Esophagus muscularis mucosa (tissue), 4 donors: ENCODE data around the gene TTLL12. TPM values are rescaled to one million over a fixed set of nuclear protein-coding genes. Genes with fewer than 3 reads are reported as not detected.

ENCODE experiments used
- DNase-seq: peaks from one replicate; pipeline ENCODE4 v3.0.0-alpha.2; 2017; ENCODE audit errors: extremely low spot score
- H3K27ac ChIP-seq, 4 donors: fragments of 200-600 bp; sonication (generic); replicated peaks in 1 of 4; 1 replicate in 3 of 4; 2 replicates in 1 of 4; pipeline ENCODE4 v1.5.1; 2016 to 2019; ENCODE audit warnings: mild to moderate bottlenecking in 1 of 4
- H3K27me3 ChIP-seq, 4 donors: fragments of 200-600 bp; sonication (generic); one replicate each; pipeline versions ENCODE4 v1.5.1 to v1.6.0; 2016 to 2019
- H3K36me3 ChIP-seq, 4 donors: fragments of 200-600 bp; sonication (generic); one replicate each; pipeline ENCODE4 v1.5.1; 2016 to 2019
- H3K4me1 ChIP-seq, 4 donors: fragments of 200-600 bp; sonication (generic); one replicate each; pipeline ENCODE4 v1.5.1; 2016 to 2019
- H3K4me3 ChIP-seq, 4 donors: fragments of 200-600 bp; sonication (generic); 1 replicate in 2 of 4; 2 replicates in 2 of 4; pipeline ENCODE4 v1.5.1; 2016 to 2019; ENCODE audit warnings: mild to moderate bottlenecking in 4 of 4, moderate library complexity in 1 of 4
- H3K9me3 ChIP-seq, 4 donors: fragments of 200-600 bp; sonication (generic); 1 replicate in 3 of 4; 2 replicates in 1 of 4; pipeline ENCODE4 v1.5.1; 2016 to 2019
- EP300 ChIP-seq: sonication (generic); formaldehyde crosslinking; IDR thresholded peaks from one replicate; pipeline ENCODE4 v1.6.1; 2017; ENCODE audit warnings: antibody characterized with exemption
- POLR2A ChIP-seq: fragments of 450-650 bp; IDR thresholded peaks from one replicate; pipeline ENCODE4 v1.6.1; 2017; ENCODE audit warnings: antibody characterized with exemption, moderate library complexity, mild to moderate bottlenecking, low read depth
- POLR2AphosphoS5 ChIP-seq, 2 donors: sonication (generic); formaldehyde crosslinking; IDR thresholded peaks; one replicate each; pipeline ENCODE4 v1.6.1; 2017; ENCODE audit warnings: antibody characterized with exemption in 2 of 2
- WGBS: methylation state at CpG from one replicate; pipeline ENCODE4 v1.1.5; 2018; 5-methylcytosine and 5-hydroxymethylcytosine counted together
- intact Hi-C: fragments of 100-400 bp; cut with DNase I; formaldehyde crosslinking; loops from one replicate; pipeline ENCODE4 v1.15.1; 2023
- total RNA-seq, 4 donors: library from RNA; depleted of rRNA; stranded (reverse); fragments of >200 nt; gene quantifications; one replicate each; pipeline versions ENCODE4 v1.1.0 to v1.2.1, GENCODE V29; 2016
- TF ChIP-seq, protein P1 (sequence below), 3 experiments: fragments of 200-600 bp in 2 of 3; fragments of 450-650 bp in 1 of 3; sonication (generic) in 2 of 3; IDR thresholded peaks; one replicate each; pipeline ENCODE4 v1.5.1; 2017 to 2019; ENCODE audit warnings: antibody characterized with exemption in 3 of 3, mild to moderate bottlenecking in 2 of 3, moderate library complexity in 1 of 3

TTLL12 gene
- total RNA-seq, 4 donors from 2014 or later: 19.9 to 32.8 (median 28.0) TPM

DNA sequence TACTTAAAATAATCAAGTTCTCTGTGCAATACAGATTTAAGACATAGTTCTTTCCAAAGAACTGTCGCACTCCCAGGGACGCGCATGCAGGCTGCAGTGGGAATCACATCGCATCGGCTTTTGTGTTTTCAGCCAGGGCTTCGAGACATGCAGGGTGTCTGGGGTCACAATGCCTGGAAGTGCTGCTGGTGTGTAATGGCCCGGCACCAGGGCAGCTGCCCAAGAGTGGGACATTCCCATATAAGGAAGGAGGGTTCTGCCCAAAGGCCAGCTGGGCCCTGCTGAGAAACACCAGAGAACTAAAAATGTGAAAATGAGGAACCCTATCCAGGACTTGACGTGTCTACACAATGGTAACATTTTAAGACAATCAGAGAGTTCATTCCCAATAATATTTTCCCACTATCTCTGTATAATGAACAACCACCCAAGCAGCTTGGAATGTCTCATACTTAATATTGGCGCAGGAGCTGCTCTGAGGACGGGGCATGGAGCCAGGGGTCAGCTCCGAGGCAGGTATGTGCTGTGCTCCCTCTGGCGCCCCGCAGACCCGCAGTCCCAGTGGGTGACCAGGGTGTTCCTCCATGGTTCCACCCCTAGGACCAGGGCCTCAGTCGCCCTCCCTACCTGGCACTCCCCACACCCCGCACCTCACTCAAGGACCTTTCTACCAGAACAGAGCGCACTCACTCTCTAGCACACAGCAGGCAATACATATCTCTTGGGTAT is 55.0 kb downstream of the TTLL12 start:
- H3K4me3 ChIP-seq: no peak overlapping the region
- H3K9me3 ChIP-seq: no peaks in the 10 kb centered on the region
- no peak for TF ChIP-seq POLR2A
- TF ChIP-seq POLR2AphosphoS5 (IDR thresholded peaks at IDR 0.05): no peak
- WGBS: 72% methylated on average over 15 of the region's 17 CpGs
- intact Hi-C loops: no loop called here
- peaks cover 21 to 63% (median 50%) of the 10 kb centered on the region in 4 donors for H3K36me3 ChIP-seq
- DNase-seq: no peak
- no peak overlapping the region for H3K27ac ChIP-seq
- no peaks in the 10 kb centered on the region for H3K27me3 ChIP-seq
- H3K4me1 ChIP-seq: peaks cover 0 to 18% (median 12%) of the 10 kb centered on the region in 4 donors

DNA sequence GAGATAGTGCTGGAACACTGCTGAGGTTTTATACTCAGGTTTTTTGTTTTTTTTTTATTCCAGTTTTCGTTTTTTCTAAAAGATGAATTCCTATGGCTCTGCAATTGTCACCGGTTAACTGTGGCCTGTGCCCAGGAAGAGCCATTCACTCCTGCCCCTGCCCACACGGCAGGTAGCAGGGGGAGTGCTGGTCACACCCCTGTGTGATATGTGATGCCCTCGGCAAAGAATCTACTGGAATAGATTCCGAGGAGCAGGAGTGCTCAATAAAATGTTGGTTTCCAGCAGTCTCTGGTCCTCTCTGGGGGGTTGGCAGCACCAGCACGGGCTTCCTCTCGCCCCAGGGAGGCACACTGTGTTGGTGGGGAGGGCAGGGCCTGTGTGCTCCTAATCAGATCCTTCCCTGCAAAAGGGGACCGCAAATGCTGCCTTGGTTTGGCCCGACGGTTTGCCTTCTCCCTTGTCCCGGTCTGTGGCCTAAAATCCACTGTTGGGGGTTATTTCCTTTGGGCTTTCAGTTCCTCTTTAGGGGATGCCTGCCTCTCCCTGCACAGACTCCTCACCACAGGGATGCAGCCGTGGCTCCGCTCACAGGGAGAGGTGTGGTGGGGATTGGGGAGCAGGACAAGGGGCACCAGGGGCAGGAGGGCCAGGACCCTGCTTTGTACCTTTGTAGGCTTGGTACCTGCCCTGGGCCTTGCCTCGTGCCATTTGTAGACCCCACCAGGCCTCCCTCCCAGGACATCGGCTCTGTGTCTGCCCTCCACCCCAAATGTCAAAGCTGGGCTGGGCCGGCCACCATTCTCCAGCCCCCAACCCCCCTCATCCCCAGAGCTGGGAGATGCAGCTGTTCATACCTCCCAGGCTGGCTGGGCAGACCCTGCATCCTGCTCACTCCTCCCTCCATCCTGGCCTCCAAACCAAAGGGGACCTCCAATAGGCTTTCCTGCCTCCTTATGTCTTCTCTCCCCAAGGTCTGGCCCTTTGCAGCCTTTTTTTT is 57.2 kb downstream of the TTLL12 start:
- intact Hi-C loops: no loop called here
- H3K9me3 ChIP-seq: no peaks in the 10 kb centered on the region
- no peak for DNase-seq
- H3K27ac ChIP-seq: no peak overlapping the region
- no peaks in the 10 kb centered on the region for H3K27me3 ChIP-seq
- no peak overlapping the region for H3K4me3 ChIP-seq
- WGBS: 64% methylated on average over 14 of the region's 16 CpGs
- H3K4me1 ChIP-seq: peaks cover 0 to 10% (median 4%) of the 10 kb centered on the region in 4 donors
- peaks cover 18 to 41% (median 28%) of the 10 kb centered on the region in 4 donors for H3K36me3 ChIP-seq
- TF ChIP-seq, protein P1, sequence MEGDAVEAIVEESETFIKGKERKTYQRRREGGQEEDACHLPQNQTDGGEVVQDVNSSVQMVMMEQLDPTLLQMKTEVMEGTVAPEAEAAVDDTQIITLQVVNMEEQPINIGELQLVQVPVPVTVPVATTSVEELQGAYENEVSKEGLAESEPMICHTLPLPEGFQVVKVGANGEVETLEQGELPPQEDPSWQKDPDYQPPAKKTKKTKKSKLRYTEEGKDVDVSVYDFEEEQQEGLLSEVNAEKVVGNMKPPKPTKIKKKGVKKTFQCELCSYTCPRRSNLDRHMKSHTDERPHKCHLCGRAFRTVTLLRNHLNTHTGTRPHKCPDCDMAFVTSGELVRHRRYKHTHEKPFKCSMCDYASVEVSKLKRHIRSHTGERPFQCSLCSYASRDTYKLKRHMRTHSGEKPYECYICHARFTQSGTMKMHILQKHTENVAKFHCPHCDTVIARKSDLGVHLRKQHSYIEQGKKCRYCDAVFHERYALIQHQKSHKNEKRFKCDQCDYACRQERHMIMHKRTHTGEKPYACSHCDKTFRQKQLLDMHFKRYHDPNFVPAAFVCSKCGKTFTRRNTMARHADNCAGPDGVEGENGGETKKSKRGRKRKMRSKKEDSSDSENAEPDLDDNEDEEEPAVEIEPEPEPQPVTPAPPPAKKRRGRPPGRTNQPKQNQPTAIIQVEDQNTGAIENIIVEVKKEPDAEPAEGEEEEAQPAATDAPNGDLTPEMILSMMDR (IDR thresholded peaks at IDR 0.05): no peak
- no peak for TF ChIP-seq POLR2AphosphoS5 (IDR thresholded peaks at IDR 0.05)
- no peak for TF ChIP-seq EP300
- TF ChIP-seq POLR2A: no peak

DNA sequence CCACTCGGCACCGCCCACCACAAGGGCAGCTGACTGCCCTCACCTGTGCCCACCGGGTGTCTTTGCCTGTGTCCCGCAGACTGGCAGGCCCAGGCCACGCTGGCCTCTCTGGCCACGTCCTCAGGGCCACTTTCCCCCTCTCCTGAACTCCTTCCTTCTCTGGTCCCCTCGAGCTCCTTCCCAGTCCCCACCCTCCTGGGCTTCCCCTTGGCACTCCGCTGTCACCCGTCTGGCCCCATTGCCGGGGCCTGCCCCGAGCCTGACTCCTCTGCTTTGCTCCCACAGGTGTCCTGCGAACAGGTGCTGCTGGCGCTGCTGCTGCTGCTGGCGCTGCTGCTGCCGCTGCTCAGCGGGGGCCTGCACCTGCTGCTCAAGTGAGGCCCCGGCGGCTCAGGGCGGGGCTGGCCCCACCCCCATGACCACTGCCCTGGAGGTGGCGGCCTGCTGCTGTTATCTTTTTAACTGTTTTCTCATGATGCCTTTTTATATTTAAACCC is 58.0 kb downstream of the TTLL12 start:
- Histone ChIP-seq H3K27me3 (no peaks in the 10 kb centered on the region), H3K36me3 (peaks cover 11 to 33% (median 21%) of the 10 kb centered on the region in 4 donors), H3K9me3 (no peaks in the 10 kb centered on the region), H3K27ac (no peak overlapping the region), H3K4me3 (no peak overlapping the region), H3K4me1 (peaks cover 0 to 10% (median 4%) of the 10 kb centered on the region in 4 donors)
- intact Hi-C loops: no loop called here
- 69% methylated on average over 20 of the region's 20 CpGs for WGBS
- no peak for TF ChIP-seq POLR2A
- TF ChIP-seq, protein P1 (IDR thresholded peaks at IDR 0.05): no peak
- no peak for TF ChIP-seq POLR2AphosphoS5 (IDR thresholded peaks at IDR 0.05)
- TF ChIP-seq EP300: no peak
- DNase-seq: no peak

DNA sequence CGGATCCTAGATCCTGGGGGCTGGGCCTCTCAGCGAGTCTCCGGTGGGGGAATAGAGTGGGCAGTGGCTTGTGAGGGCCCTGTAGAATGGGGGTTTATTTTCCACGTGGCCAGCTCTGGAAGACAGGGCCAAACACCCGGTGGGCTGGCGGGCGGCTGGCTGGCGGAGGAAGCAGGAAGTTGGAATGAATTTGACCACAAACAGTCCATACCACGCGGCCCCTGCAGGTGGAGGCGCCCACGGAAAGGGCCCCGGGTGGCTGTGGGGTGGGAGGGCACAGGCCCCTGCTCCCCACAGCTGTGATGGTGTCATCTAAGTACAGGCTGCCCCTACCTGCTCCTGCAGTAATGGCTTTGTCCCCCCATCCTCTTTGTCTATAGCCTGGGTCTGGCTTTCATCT is 58.8 kb downstream of the TTLL12 start:
- WGBS: 81% methylated on average over 5 of the region's 13 CpGs
- intact Hi-C loops: no loop called here
- peaks cover 9 to 24% (median 14%) of the 10 kb centered on the region in 4 donors for H3K36me3 ChIP-seq
- no peak for DNase-seq
- H3K27ac ChIP-seq: no peak overlapping the region
- H3K4me1 ChIP-seq: peaks cover 0 to 10% (median 4%) of the 10 kb centered on the region in 4 donors
- H3K27me3 ChIP-seq: no peaks in the 10 kb centered on the region
- no peak overlapping the region for H3K4me3 ChIP-seq
- no peaks in the 10 kb centered on the region for H3K9me3 ChIP-seq
- TF ChIP-seq POLR2AphosphoS5 (IDR thresholded peaks at IDR 0.05) (no peak), EP300 (no peak), POLR2A (no peak)
- TF ChIP-seq, protein P1 (IDR thresholded peaks at IDR 0.05): no peak
